HEK293 (cell line): ENCODE measurements around the gene SLC4A8.
A peak's percentile ranks its signal among the peaks of the same experiment; 100 is the strongest.

Experiments used
- CTCF ChIA-PET: fragments of 350-600 bp; formaldehyde crosslinking; extraction: SDS; loops from one replicate; lab custom pipeline; 2021; ENCODE audit warnings: antibody characterized with exemption; lab: Yijun Ruan, JAX
- POLR2A ChIA-PET: fragments of 300-600 bp; formaldehyde crosslinking; extraction: SDS; loops from one replicate; lab custom pipeline; 2020; ENCODE audit warnings: antibody characterized with exemption, inconsistent platforms; lab: Yijun Ruan, JAX
- H3K27ac ChIP-seq: fragments of 200-500 bp; sonication (Bioruptor generic); 2 replicates; pipeline ENCODE4 v1.5.1; 2014; ENCODE audit warnings: low read depth, low read length, control low read depth, inconsistent platforms; ENCODE audit errors: extremely low read depth
- H3K36me3 ChIP-seq, 2 experiments: fragments of 200-500 bp in 1 of 2; sonication (Bioruptor generic) in 1 of 2; 1 replicate in 1 of 2; 2 replicates in 1 of 2; pipeline ENCODE4 v1.5.1; 2014 to 2017; ENCODE audit warnings: inconsistent platforms in 2 of 2, low read length in 2 of 2; ENCODE audit not compliant: control insufficient read depth in 2 of 2, insufficient read depth in 1 of 2
- H3K4me1 ChIP-seq: fragments of 200-500 bp; sonication (Bioruptor generic); 2 replicates; pipeline ENCODE4 v1.5.1; 2014; ENCODE audit warnings: mild to moderate bottlenecking, low read length, inconsistent platforms; ENCODE audit not compliant: control insufficient read depth, insufficient read depth
- H3K4me3 ChIP-seq: 2 replicates; pipeline ENCODE4 v1.5.1; 2011; ENCODE audit warnings: low read depth, mild to moderate bottlenecking, control low read depth, low read length, moderate library complexity
- H3K9me3 ChIP-seq: fragments of 200-500 bp; sonication (Bioruptor generic); 2 replicates; pipeline ENCODE4 v1.5.1; 2014; ENCODE audit warnings: low read depth, low read length, inconsistent platforms; ENCODE audit not compliant: control insufficient read depth, insufficient read depth
- CTCF ChIP-seq: fragments of 450-650 bp; formaldehyde crosslinking; IDR thresholded peaks from 2 replicates; pipeline ENCODE4 v1.5.1; 2016; ENCODE audit warnings: missing biosample characterization, missing genetic modification characterization
- GLI2 ChIP-seq: fragments of 450-650 bp; formaldehyde crosslinking; IDR thresholded peaks from 2 replicates; pipeline ENCODE4; 2017; ENCODE audit warnings: missing biosample characterization, missing genetic modification characterization, low read depth, borderline replicate concordance
- PRDM1 ChIP-seq: fragments of 450-650 bp; formaldehyde crosslinking; IDR thresholded peaks from 2 replicates; pipeline ENCODE4; 2016; ENCODE audit warnings: missing biosample characterization, missing genetic modification characterization
- SP7 ChIP-seq: fragments of 450-650 bp; formaldehyde crosslinking; IDR thresholded peaks from 2 replicates; pipeline ENCODE4 v1.5.1; 2016; ENCODE audit warnings: missing biosample characterization, missing genetic modification characterization
- ZBTB17 ChIP-seq: fragments of 450-650 bp; formaldehyde crosslinking; IDR thresholded peaks from 2 replicates; pipeline ENCODE4 v1.5.1; 2016; ENCODE audit warnings: missing biosample characterization, missing genetic modification characterization
- ZBTB48 ChIP-seq: fragments of 450-650 bp; formaldehyde crosslinking; IDR thresholded peaks from 2 replicates; pipeline ENCODE4 v1.5.1; 2016; ENCODE audit warnings: missing biosample characterization, missing genetic modification characterization
- ZBTB8A ChIP-seq: fragments of 450-650 bp; formaldehyde crosslinking; IDR thresholded peaks from 2 replicates; pipeline ENCODE4 v1.5.1; 2016; ENCODE audit warnings: missing biosample characterization, missing genetic modification characterization
- ZNF155 ChIP-seq: fragments of 450-650 bp; formaldehyde crosslinking; IDR thresholded peaks from 2 replicates; pipeline ENCODE4 v1.5.1; 2016; ENCODE audit warnings: missing biosample characterization, missing genetic modification characterization
- ZNF2 ChIP-seq: fragments of 450-650 bp; formaldehyde crosslinking; IDR thresholded peaks from 2 replicates; pipeline ENCODE4 v1.5.1; 2016; ENCODE audit warnings: missing biosample characterization, missing genetic modification characterization
- ZNF248 ChIP-seq: fragments of 450-650 bp; formaldehyde crosslinking; IDR thresholded peaks from 2 replicates; pipeline ENCODE4 v1.5.1; 2017; ENCODE audit warnings: missing biosample characterization, missing genetic modification characterization
- ZNF274 ChIP-seq, 2 experiments: fragments of 200-500 bp in 1 of 2; fragments of 450-650 bp in 1 of 2; sonication (Bioruptor generic) in 1 of 2; formaldehyde crosslinking in 1 of 2; IDR thresholded peaks; 2 replicates each; pipeline versions ENCODE4 v1.5.1 to v1.6.1; 2014 to 2016; ENCODE audit warnings: borderline replicate concordance in 1 of 2, inconsistent platforms in 1 of 2, low read length in 1 of 2, missing biosample characterization in 1 of 2, missing genetic modification characterization in 1 of 2
- ZNF335 ChIP-seq: fragments of 450-650 bp; formaldehyde crosslinking; conservative IDR thresholded peaks from 2 replicates; pipeline ENCODE4 v1.5.1; 2016; ENCODE audit warnings: missing biosample characterization, missing genetic modification characterization
- ZNF391 ChIP-seq: fragments of 450-650 bp; formaldehyde crosslinking; IDR thresholded peaks from 2 replicates; pipeline ENCODE4 v1.5.1; 2016; ENCODE audit warnings: low read depth, missing biosample characterization, missing genetic modification characterization, borderline replicate concordance
- ZNF426 ChIP-seq: fragments of 450-650 bp; formaldehyde crosslinking; IDR thresholded peaks from 2 replicates; pipeline ENCODE4 v1.5.1; 2017; ENCODE audit warnings: missing biosample characterization, missing genetic modification characterization, mild to moderate bottlenecking, inconsistent platforms, moderate library complexity
- ZNF449 ChIP-seq: fragments of 450-650 bp; formaldehyde crosslinking; IDR thresholded peaks from 2 replicates; pipeline ENCODE4 v1.5.1; 2017; ENCODE audit warnings: missing biosample characterization, mild to moderate bottlenecking, missing genetic modification characterization, moderate library complexity
- ZNF48 ChIP-seq: fragments of 450-650 bp; formaldehyde crosslinking; IDR thresholded peaks from 2 replicates; pipeline ENCODE4 v1.5.1; 2016; ENCODE audit warnings: missing biosample characterization, missing genetic modification characterization
- ZNF501 ChIP-seq: fragments of 450-650 bp; formaldehyde crosslinking; IDR thresholded peaks from 2 replicates; pipeline ENCODE4 v1.5.1; 2016; ENCODE audit warnings: missing biosample characterization, missing genetic modification characterization
- ZNF530 ChIP-seq: fragments of 450-650 bp; formaldehyde crosslinking; IDR thresholded peaks from 2 replicates; pipeline ENCODE4 v1.5.1; 2016; ENCODE audit warnings: low read depth, missing biosample characterization, missing genetic modification characterization
- ZNF654 ChIP-seq: fragments of 450-650 bp; formaldehyde crosslinking; IDR thresholded peaks from 2 replicates; pipeline ENCODE4 v1.5.1; 2016; ENCODE audit warnings: low read depth, missing biosample characterization, missing genetic modification characterization
- ZNF843 ChIP-seq: fragments of 450-650 bp; formaldehyde crosslinking; IDR thresholded peaks from 2 replicates; pipeline ENCODE4 v1.5.1; 2016; ENCODE audit warnings: missing biosample characterization, missing genetic modification characterization
- TF ChIP-seq, protein P1 (sequence below): fragments of 450-650 bp; formaldehyde crosslinking; IDR thresholded peaks from 2 replicates; pipeline ENCODE4 v1.5.1; 2016; ENCODE audit warnings: missing biosample characterization, missing genetic modification characterization
- TF ChIP-seq, protein P2 (sequence below): fragments of 450-650 bp; formaldehyde crosslinking; IDR thresholded peaks from 2 replicates; pipeline ENCODE4 v1.5.1; 2016; ENCODE audit warnings: missing biosample characterization, missing genetic modification characterization
- TF ChIP-seq, protein P3 (sequence below): fragments of 450-650 bp; formaldehyde crosslinking; optimal IDR thresholded peaks from 2 replicates; pipeline ENCODE3; 2016; ENCODE audit warnings: missing biosample characterization, mild to moderate bottlenecking, missing genetic modification characterization
- TF ChIP-seq, protein P4 (sequence below): fragments of 450-650 bp; formaldehyde crosslinking; IDR thresholded peaks from 2 replicates; pipeline ENCODE4 v1.5.1; 2016; ENCODE audit warnings: missing biosample characterization, missing genetic modification characterization, borderline replicate concordance

Gene SLC4A8

GRCh38 chr12:51531978-51532497, 107.4 kb downstream of the SLC4A8 start:
- POLR2A ChIA-PET: no interaction called here
- Histone ChIP-seq H3K27ac (no peak overlapping the region), H3K36me3 (no peaks in the 10 kb centered on the region), H3K4me1 (peaks cover 4% of the 10 kb centered on the region; the same call in 1 of the 2 replicates), H3K4me3 (no peak overlapping the region), H3K9me3 (no peaks in the 10 kb centered on the region)
- CTCF ChIA-PET: interaction anchor here (0.6 to 9.7 kb wide), 27 partner anchors 9 to 491 kb away, joined by 3 to 115 read pairs (median 4); partner anchors contain the start of gene SLC4A8
- TF ChIP-seq, protein P1, sequence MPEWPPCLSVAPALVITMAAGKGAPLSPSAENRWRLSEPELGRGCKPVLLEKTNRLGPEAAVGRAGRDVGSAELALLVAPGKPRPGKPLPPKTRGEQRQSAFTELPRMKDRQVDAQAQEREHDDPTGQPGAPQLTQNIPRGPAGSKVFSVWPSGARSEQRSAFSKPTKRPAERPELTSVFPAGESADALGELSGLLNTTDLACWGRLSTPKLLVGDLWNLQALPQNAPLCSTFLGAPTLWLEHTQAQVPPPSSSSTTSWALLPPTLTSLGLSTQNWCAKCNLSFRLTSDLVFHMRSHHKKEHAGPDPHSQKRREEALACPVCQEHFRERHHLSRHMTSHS (tag by site-specific recombination): no peak
- TF ChIP-seq GLI2 (no peak), PRDM1 (tag by site-specific recombination) (no peak), ZBTB8A (tag by site-specific recombination) (peak; percentile 32), ZNF391 (tag by site-specific recombination) (0 out of 2 replicates have a peak, but pooled peaks have one; percentile 31), ZNF2 (tag by site-specific recombination) (0 out of 2 replicates have a peak, but pooled peaks have one; percentile 24), ZNF449 (tag by site-specific recombination) (peak; percentile 67; the same call in 1 of the 2 replicates), ZNF48 (tag by site-specific recombination) (no peak), ZNF248 (tag by site-specific recombination) (no peak), ZNF843 (tag by site-specific recombination) (no peak), ZNF335 (tag by site-specific recombination) (peak; percentile 14), SP7 (tag by site-specific recombination) (0 out of 2 replicates have a peak, but pooled peaks have one; percentile 18), ZBTB17 (tag by site-specific recombination) (peak; percentile 50; the same call in 1 of the 2 replicates), ZNF530 (tag by site-specific recombination) (no peak), CTCF (tag by site-specific recombination) (peak; percentile 78), ZNF274 (IDR thresholded peaks at IDR 0.05; ENCODE audit: low read length) (no peak), ZNF274 (tag by site-specific recombination; IDR thresholded peaks at IDR 0.05; ENCODE audit: borderline replicate concordance) (no peak), ZNF426 (no peak), ZNF654 (tag by site-specific recombination) (peak; percentile 92), ZNF155 (no peak), ZBTB48 (peak; percentile 97), ZNF501 (tag by site-specific recombination) (no peak)
- TF ChIP-seq, protein P2, sequence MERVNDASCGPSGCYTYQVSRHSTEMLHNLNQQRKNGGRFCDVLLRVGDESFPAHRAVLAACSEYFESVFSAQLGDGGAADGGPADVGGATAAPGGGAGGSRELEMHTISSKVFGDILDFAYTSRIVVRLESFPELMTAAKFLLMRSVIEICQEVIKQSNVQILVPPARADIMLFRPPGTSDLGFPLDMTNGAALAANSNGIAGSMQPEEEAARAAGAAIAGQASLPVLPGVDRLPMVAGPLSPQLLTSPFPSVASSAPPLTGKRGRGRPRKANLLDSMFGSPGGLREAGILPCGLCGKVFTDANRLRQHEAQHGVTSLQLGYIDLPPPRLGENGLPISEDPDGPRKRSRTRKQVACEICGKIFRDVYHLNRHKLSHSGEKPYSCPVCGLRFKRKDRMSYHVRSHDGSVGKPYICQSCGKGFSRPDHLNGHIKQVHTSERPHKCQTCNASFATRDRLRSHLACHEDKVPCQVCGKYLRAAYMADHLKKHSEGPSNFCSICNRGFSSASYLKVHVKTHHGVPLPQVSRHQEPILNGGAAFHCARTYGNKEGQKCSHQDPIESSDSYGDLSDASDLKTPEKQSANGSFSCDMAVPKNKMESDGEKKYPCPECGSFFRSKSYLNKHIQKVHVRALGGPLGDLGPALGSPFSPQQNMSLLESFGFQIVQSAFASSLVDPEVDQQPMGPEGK (tag by site-specific recombination): 0 out of 2 replicates have a peak, but pooled peaks have one; percentile 9
- TF ChIP-seq, protein P3, sequence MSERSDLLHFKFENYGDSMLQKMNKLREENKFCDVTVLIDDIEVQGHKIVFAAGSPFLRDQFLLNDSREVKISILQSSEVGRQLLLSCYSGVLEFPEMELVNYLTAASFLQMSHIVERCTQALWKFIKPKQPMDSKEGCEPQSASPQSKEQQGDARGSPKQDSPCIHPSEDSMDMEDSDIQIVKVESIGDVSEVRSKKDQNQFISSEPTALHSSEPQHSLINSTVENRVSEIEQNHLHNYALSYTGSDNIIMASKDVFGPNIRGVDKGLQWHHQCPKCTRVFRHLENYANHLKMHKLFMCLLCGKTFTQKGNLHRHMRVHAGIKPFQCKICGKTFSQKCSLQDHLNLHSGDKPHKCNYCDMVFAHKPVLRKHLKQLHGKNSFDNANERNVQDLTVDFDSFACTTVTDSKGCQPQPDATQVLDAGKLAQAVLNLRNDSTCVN (tag by site-specific recombination): no peak
- TF ChIP-seq, protein P4, sequence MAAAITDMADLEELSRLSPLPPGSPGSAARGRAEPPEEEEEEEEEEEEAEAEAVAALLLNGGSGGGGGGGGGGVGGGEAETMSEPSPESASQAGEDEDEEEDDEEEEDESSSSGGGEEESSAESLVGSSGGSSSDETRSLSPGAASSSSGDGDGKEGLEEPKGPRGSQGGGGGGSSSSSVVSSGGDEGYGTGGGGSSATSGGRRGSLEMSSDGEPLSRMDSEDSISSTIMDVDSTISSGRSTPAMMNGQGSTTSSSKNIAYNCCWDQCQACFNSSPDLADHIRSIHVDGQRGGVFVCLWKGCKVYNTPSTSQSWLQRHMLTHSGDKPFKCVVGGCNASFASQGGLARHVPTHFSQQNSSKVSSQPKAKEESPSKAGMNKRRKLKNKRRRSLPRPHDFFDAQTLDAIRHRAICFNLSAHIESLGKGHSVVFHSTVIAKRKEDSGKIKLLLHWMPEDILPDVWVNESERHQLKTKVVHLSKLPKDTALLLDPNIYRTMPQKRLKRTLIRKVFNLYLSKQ (tag by site-specific recombination): no peak
- TF ChIP-seq, all 188 proteins: peak for 11
